Fibroblast of peridontal ligament (primary cell): ENCODE measurements around the gene ACADS.
"Not testable (repeated sequence)": the region's sequence is repeated elsewhere in the genome, so short reads cannot be mapped to it uniquely, and the experiment has no call there.

Experiments used
- DNase-seq: peaks from one replicate; pipeline ENCODE4 v3.0.0-alpha.2; 2010; ENCODE audit errors: extremely low read depth

Gene ACADS

GRCh38 chr12:120726961-120727360 lies 1.3 kb downstream of the ACADS start:
- no peak for DNase-seq

GRCh38 chr12:120732198-120732597 lies 6.6 kb downstream of the ACADS start:
- not testable (repeated sequence) for DNase-seq

GRCh38 chr12:120733574-120733973 lies 7.9 kb downstream of the ACADS start:
- DNase-seq = no peak

GRCh38 chr12:120734210-120734609 lies 8.6 kb downstream of the ACADS start:
- no peak for DNase-seq

GRCh38 chr12:120735181-120735580 lies 9.6 kb downstream of the ACADS start:
- DNase-seq = no peak

- DNase-seq = no peak
These were observed 11.0 kb downstream of the ACADS start for GRCh38 chr12:120736404-120737331.

- no peak for DNase-seq
These were observed 12.1 kb downstream of the ACADS start for GRCh38 chr12:120737557-120738251.

GRCh38 chr12:120738252-120739030 lies 12.8 kb downstream of the ACADS start:
- DNase-seq = no peak

- no peak for DNase-seq
These were observed 13.6 kb downstream of the ACADS start for GRCh38 chr12:120739031-120739762.

GRCh38 chr12:120739821-120740613 lies 14.4 kb downstream of the ACADS start:
- no peak for DNase-seq

- DNase-seq = no peak
These were observed 15.2 kb downstream of the ACADS start for GRCh38 chr12:120740871-120741270.

GRCh38 chr12:120741476-120742421 lies 16.1 kb downstream of the ACADS start:
- no peak for DNase-seq

- DNase-seq = no peak
These were observed 19.4 kb downstream of the ACADS start for GRCh38 chr12:120744922-120745493.

- DNase-seq = no peak
These were observed 22.6 kb downstream of the ACADS start for GRCh38 chr12:120748242-120748641.

- no peak for DNase-seq
These were observed 23.6 kb downstream of the ACADS start for GRCh38 chr12:120749256-120749655.

- DNase-seq = no peak
These were observed 25.2 kb downstream of the ACADS start for GRCh38 chr12:120750806-120751205.

- no peak for DNase-seq
These were observed 25.8 kb downstream of the ACADS start for GRCh38 chr12:120751389-120751788.

- DNase-seq = no peak
These were observed 29.2 kb downstream of the ACADS start for GRCh38 chr12:120754792-120755191.

- DNase-seq = no peak
These were observed 29.6 kb downstream of the ACADS start for GRCh38 chr12:120755269-120755668.
